DOHH2 (cell line): ENCODE data around the gene TNRC18.

Experiments used
- EZH2phosphoT487 ChIP-seq: fragments of 200-600 bp; sonication (generic); IDR thresholded peaks from 2 replicates; pipeline ENCODE4 v1.6.1; 2017; ENCODE audit warnings: borderline replicate concordance, mild to moderate bottlenecking, antibody characterized with exemption, low read length, moderate library complexity, mixed read lengths
- TF ChIP-seq, protein P1 (sequence below): fragments of 200-600 bp; sonication (generic); IDR thresholded peaks from one replicate; pipeline ENCODE4 v1.5.1; 2014; ENCODE audit warnings: antibody characterized with exemption, mild to moderate bottlenecking, low read depth, low read length; ENCODE audit not compliant: poor library complexity, severe bottlenecking

DNA sequence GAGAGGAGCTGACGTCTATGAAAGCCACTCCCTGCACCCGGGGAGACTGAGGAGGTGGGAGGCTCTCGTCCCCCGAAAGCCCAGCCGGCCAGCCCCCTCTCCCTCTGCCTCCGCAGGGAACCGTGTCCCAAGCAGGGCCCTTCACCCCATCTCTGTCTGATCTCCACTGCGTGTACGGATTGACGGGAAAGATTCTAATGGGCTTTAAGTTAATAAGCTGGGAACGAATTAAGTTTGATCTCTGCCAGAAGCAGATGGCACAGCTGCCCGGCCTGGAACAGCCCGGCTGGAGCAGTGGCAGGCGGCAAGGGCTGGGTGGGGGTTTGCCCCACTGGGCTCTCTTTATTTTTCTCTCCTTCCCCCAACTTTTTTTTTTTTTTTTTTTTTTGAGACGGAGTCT lies 147.0 kb downstream of the TNRC18 start:
- TF ChIP-seq, protein P1, sequence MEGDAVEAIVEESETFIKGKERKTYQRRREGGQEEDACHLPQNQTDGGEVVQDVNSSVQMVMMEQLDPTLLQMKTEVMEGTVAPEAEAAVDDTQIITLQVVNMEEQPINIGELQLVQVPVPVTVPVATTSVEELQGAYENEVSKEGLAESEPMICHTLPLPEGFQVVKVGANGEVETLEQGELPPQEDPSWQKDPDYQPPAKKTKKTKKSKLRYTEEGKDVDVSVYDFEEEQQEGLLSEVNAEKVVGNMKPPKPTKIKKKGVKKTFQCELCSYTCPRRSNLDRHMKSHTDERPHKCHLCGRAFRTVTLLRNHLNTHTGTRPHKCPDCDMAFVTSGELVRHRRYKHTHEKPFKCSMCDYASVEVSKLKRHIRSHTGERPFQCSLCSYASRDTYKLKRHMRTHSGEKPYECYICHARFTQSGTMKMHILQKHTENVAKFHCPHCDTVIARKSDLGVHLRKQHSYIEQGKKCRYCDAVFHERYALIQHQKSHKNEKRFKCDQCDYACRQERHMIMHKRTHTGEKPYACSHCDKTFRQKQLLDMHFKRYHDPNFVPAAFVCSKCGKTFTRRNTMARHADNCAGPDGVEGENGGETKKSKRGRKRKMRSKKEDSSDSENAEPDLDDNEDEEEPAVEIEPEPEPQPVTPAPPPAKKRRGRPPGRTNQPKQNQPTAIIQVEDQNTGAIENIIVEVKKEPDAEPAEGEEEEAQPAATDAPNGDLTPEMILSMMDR = no peak
- TF ChIP-seq EZH2phosphoT487 = no peak
